ENCODE measurements around the gene BBS4. TPM values are rescaled to one million over a fixed set of nuclear protein-coding genes. Genes with fewer than 3 reads are reported as not detected.
A peak's percentile ranks its signal among the peaks of the same experiment; 100 is the strongest.

Gene BBS4
- total RNA-seq, 1 donor from 2014 or later, result 9.6 TPM

DNA sequence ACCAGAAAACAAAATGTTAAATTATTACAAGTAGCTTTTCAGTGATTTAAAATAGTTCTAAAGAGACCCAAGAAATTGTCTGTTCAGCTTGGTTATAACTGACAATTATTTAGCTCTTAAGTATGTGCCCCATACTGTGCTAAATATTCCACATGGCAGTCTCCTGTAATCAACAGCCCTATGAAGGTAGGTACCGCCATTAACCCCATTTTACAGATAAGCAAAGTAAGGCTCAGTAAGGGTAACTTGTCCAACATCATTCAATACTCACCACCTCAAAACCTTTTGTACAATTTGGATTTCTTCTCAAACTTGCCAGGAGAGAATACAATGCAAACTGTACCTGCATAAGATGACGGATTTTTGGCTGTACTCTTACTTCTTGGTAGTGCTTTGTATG lies 63.7 kb downstream of the BBS4 start:
- intact Hi-C loops (cut with micrococcal nuclease), result no loop called here
- no peak for DNase-seq
- ATAC-seq, result no peak

DNA sequence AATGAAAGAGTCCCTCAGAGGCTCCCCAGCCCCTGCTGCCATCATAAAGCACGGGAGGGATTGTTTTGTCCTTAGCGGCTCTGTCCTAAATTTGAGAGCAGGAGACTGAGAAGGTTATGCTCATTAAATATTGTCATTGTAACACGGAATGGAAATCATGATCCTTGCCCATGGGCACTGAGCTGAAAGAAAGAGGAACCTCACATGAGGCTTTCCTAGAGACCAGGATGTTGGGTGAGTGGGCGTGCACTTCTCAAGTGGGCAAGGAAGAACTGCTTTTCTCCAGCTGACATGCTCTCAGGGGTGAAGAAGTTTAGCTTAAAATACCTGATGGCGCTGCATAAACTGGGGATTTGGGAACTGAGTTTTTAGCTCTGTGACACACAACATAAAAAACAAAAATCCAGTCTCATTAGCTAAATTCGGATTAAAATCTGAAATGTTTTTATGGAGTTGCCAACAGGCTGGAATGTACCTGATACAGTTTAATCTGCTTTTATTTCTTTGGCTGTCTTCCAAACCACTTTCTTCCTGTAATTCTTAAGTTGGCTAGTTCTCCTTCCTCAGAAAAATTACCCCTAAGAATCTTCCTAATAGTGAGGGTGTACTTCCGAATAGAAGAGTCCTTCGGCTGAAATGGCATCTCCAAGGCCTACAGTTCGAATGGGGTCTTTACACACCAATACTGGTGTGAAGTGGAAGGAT lies 65.9 kb downstream of the BBS4 start:
- no peak for DNase-seq
- no peak for ATAC-seq
- intact Hi-C loops (cut with micrococcal nuclease), result no loop called here

DNA sequence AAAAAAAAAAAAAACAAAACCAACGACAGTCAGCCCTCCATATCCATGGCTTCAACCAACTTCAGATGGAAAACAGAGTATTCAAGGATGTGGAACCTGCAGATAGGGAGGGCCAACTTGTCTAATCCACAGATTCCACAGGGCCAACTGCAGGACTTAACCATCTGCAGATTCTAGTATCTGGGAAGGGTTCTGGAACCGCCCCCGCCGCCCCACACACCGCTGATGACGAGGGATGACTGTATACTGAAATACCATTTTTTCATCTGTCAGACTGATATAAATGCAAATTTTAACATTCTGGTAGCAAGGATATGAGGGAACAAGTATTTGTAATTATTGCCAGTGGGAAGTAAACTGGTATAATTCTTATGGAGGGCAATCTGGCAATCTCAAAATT lies 68.1 kb downstream of the BBS4 start:
- ATAC-seq (no peak), DNase-seq (no peak)
- intact Hi-C loops (cut with micrococcal nuclease), result no loop called here

DNA sequence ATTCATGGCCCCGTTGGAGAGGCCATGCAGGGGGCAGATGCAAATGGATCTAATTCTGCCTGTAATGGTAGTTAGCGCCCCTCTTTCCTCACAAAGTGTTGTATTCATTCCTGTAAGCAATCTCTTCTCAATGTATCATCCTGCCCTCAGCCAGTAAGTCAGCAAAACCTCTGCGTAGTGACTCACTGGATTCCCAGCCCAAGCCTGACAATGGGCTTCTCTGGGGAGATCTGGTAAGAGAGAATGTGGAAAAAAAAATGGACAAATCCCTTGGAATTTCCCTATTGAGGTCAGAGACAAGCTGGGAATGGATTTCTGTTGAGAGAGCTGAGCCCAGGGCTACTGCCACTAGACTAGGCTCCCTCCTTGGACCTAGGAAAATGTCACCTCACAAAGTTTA lies 72.2 kb downstream of the BBS4 start:
- no peak for DNase-seq
- intact Hi-C loops (cut with micrococcal nuclease), result no loop called here
- no peak for ATAC-seq

DNA sequence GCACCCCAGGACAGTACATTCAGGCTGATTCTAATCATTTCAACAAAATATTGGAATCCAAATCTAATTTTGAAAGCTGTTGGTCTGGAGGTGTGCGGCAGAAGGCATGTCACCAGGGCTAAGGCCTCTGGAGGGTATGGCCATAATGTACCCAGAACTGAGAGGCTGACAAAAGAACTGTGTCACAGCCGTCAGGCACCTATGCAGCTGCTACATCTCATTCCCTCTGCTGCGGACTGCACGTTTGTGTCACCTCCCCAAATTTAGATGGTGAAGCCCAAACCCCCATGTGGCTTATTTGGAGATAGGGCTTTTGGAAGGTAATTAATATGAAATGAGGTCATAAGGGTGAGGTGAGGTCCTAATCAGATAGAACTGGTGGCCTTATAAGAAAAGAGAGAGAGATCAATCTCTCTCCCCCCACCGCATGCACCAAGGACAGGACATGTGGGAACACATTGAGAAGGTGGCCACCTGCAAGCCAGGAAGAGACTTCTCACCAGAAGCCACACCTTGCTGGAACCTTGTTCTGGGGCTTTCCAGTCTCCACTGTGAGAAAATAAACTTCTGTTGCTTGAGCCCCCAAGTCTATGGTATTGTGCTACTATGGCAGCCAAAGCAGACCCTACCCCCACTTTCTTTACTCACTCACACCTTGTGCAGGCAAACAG lies 74.7 kb downstream of the BBS4 start:
- ATAC-seq, result no peak
- DNase-seq, result no peak

DNA sequence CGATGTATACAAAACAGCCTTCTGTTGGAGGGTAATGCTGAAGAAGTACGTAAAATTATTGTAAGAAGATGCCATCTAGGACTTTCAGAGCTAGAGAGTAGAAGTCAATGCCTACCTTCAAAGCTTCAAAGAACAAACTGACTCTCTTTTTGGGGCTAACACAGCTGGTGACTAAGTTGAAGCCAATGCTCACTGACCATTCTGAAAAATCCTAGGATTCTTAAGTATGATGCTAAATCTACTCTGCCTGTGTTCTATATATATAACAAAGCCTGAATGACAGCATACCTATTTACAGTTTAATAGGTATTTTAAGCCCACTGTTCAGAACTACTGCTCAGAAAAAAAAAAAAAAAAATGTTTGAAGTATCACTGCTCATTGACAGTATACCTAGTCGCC lies 78.6 kb downstream of the BBS4 start:
- intact Hi-C loops (cut with micrococcal nuclease), result no loop called here
- DNase-seq (no peak), ATAC-seq (no peak)

More for the DNA sequence above, 74.7 kb downstream of the BBS4 start:
- intact Hi-C loops (cut with micrococcal nuclease), result no loop called here

DNA sequence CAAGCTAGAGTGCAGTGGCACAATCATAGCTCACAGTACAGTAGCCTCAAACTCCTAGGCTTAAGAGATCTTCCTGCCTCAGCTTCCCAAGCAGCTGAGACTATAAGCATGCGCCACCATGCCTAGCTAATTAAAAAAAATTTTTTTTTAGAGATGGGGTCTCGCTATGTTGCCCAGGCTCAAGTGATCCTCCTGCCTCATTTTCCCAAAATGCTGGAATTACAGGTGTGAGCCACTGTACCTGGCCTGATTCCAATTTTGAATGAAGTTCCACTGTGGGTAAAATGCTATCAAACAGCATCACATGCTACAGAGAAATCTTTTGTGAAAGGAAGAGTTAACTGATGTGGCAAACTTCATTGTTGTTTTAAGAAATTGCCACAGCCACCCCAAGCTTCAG lies 80.0 kb downstream of the BBS4 start:
- intact Hi-C loops (cut with micrococcal nuclease), result no loop called here
- ATAC-seq (no peak), DNase-seq (no peak)

DNA sequence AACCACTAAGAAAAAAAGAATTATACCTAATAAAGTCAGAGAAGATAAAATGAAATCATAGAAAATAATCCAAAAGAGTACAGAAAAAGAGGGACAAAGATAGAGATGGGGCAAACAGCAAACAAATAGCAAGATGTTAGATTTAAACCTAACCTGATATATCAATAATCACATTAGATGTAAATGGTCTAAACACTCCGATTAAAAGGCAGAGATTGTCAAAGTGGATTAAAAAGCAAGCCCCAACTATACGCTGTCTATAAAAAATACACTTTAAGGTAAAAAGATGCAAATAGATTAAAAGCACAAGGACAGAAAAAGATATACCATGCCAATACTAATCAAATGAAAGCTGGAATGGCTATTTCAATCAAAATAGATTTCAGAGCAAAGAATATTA lies 80.8 kb downstream of the BBS4 start:
- intact Hi-C loops (cut with micrococcal nuclease), result no loop called here
- no peak for ATAC-seq
- DNase-seq, result no peak

DNA sequence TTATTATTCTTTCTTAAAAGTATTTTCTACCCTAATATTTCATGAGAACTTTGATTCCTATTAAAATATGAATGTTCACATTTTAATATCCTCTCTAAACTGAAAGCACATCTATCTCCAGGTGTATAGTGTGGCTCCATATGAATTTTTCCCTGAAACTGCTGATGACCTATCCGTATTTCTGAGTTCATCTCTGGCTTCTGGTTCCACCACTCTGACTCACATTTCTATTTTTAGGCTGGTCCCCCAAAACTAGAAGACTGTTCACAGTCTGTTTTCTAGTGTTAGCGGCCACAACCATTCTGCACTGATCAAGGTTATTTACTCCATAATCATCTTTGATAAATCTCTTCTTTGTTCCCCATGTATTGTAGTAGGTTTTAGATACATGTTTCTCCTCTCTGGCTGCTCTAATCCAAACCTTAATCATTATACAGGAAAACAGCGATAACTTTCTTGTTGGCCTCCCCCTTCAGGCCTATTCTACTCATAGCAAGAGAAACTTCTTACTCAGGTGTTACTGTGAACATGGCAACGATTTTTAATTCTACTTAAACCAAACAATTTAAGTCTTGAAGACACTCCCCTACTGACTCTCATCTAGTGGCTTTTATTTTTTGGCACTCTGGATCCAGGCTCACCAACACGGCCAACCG lies 84.8 kb downstream of the BBS4 start:
- no peak for DNase-seq
- ATAC-seq, result no peak
- intact Hi-C loops (cut with micrococcal nuclease), result no loop called here

DNA sequence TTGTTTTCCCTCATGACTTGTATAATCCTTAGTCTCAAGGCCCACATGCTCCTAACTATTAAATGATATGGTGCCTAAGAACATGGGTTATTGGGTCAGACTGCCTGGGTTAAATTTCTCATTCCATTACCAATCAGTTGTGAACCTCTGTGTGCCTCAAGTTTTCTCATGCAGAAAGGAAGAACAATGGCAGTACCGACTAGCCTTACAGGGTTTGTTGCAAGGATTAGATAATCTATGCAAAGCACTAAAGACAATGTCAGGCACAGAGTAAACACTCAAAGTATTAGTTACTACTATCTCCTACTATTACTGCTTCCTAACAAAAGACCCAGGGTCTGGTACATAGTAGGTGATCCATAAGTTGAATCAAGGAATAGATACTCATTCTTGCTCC lies 85.3 kb downstream of the BBS4 start:
- intact Hi-C loops (cut with micrococcal nuclease), result no loop called here
- no peak for ATAC-seq
- no peak for DNase-seq

DNA sequence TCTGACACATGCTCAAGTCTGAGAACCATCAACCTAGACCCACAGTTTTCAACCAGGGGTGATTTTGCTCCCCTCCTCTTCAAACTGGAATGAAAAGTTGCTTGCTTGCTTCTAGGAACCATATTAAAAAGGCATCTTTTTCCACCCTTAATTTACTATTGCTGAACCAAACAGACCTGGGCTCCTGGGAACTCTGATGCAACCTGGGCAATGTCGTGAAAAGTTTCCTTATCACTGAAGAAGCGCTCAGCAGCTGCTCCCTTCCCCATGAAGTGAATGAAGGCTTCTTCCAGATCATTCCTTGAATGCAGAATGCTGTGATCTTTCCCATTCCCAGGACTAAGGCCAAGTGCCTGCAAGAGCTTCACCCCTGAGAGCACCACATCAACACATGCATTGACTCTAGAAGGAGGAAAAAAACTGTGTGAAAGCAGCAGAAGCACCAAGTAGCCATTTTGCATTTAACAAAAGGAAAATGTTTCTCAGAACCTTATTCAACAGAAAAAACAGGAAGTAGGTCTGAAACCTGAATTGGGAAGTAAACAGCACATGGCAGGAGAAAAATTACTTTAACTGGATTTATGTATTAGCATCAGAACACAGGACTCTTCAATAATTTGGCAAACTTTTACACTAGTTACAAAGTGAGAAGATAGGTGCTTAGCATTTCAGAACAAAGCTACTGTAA lies 88.8 kb downstream of the BBS4 start:
- no peak for ATAC-seq
- DNase-seq, result no peak
- intact Hi-C loops (cut with micrococcal nuclease), result no loop called here

DNA sequence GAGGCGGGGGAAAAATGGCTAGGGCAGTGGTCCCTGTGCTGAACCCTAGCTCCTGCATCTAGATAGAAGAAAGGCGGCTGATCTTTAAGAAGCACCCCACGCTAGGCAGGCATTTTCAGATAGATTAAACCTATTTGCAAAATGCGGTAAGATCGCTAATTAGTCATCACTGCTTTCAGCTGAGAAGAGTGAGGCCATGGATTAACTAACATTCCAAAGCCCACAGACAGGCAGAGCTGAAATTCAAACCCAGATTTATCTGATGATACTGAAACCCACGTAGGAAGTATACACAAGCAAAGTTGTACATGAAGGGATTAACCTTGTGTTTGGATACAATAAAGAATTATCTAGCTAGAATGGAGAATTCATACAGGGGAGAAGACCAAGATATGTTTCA lies 92.8 kb downstream of the BBS4 start:
- no peak for DNase-seq
- ATAC-seq, result no peak
- intact Hi-C loops (cut with micrococcal nuclease), result no loop called here

DNA sequence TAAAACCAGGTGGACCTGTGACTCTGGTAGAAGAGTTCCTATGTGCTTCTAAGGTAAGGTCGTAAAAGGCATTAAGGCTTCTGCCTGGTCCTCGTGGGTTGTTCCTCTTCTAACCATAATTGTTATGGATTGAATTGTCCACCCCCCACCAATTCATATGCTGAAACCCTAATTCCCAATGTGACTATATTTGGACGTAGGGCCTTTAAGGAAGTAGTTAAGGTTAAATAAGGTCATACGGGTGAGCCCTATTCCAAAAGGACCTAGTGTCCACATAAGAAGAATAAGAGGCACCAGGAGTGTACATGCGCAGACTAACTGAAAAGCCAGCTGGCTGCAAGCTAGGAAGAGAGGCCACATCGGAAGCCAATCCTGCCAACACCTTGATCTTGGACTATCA lies 95.6 kb downstream of the BBS4 start:
- DNase-seq (no peak), ATAC-seq (no peak)
- intact Hi-C loops (cut with micrococcal nuclease), result no loop called here

DNA sequence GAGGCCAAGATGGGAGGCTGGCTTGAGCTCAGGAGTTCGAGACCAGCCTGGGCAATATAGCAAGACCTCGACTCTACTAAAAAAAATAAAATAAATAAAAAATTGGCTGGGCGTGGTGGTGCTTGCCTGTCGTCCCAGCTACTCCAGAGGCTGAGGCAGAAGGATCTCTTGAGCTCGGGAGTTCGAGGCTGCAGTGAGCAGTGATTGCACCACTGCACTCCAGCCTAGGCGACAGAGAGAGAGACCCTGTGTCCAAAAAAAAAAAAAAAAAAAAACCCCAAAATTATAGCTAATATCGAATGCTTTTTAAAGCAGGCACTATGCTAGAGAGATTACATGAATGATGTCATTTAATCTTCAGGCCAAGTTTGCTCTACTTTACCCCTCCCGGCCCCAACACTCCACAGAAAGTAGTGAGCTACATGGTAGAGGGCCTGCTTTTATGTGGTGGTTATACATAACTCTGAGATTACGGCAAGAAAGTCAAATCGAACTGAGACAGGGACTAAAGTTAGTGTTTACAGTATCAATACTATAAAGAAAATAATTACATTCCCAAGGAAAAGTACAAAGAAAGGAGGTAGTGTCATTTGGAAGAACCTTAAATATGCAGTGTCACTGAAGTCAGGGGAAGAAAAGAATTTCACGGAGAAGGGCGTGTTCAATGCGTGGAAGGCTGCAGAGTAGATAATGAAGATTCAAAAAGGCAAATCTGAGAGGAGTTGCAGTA lies 96.4 kb downstream of the BBS4 start:
- DNase-seq, result no peak
- ATAC-seq, result no peak
- intact Hi-C loops (cut with micrococcal nuclease), result no loop called here

DNA sequence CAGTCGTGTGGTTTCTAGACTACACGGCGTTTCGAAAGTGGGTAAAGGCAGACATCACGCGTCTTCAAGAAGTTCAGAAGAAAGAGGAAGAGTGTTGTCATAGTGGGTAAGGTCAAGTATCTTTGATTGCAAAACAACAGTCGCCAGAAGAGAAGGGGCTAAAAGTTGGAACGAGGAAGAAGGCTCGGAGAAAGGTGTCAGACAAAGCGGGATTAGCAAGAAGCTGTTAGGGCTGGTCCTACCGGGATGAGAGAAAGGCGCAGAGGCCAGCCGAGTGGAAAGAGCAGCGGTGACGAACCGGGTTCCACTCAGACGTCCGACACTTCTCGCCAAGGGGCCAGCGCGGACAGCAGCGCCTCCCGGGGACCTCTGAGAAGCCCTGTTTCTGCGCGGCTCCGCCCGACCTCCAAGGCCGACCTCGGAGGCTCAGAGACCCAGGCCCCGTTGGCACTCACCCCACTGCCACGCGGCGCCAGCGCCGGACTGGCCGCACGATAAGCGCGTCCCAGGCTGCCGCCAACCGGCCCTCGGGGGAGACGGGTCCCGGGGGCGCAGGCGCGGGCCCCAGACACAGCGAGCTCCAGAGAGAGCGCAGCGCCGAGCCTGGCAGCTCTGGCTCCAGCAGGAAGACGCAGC lies 97.1 kb downstream of the BBS4 start:
- ATAC-seq (peak; percentile 37), DNase-seq (no peak)
- intact Hi-C loops (cut with micrococcal nuclease), result no loop called here

DNA sequence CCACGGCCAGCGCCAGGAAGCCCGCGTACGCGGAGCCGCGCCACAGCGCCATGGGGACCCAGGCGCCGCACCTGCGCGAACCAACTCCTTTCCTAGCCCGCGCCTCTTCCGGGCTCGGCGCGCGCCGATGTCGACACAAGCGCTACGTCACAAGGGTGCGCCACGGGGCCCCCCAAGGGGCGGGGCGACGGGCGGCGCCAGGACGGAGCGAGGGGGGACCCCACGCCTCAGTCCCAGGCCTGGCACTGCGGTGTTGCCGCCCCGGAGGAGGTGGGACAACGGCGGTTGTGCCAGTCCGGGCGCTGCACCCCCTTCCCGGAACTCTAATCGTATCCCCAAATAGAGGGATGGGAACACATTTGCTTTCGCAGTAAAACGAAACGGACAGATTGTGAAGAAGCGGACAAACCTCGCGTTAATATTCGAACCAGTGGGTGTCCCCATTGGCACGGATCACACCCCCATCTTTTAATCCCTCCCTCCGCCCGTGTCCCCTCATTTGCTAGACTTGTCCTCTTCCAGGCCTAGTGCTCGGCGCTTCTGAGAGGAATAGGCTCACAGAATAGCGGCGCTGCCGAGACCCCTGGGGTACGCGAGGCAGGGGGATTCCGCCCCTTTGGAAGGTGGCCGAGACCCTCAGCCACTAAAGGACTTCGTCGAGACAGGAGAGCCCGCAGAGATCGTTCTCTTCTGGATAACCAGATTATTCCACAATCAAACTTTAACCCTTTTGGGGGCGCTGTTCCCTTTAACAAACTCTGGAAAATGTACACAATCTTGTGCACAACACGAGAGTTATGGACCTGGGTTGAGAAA lies 97.8 kb downstream of the BBS4 start, which contains the start of gene ADPGK:
Gene ADPGK (minus strand): TSS at position 119 of the 816 bp plus-strand sequence. CDS start 67 bp downstream, at position 52.
- ATAC-seq (peak; percentile 98), DNase-seq (peak; percentile 96)
- intact Hi-C loops (cut with micrococcal nuclease), result no loop called here

DNA sequence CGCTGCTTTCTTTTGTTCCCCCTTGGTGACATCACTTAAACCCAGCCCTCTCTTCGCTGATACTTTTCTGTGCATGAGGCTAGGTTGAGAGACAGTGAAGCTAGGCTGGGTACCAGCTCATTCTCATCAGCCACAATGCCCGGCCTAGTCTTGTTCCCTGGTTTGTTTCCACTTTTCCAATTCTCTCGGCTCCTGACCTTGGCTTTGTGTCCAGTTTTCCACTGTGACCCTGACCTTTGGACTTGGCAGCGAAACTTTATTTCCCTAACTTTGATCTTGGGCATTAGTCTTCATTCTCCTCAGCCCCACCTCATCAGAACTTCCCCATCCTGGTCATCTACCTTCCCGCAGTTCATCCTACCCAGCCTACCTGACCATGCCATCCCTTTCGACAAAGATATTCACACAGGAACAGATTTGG lies 98.5 kb downstream of the BBS4 start:
- ATAC-seq (no peak), DNase-seq (no peak)
- intact Hi-C loops (cut with micrococcal nuclease), result no loop called here

DNA sequence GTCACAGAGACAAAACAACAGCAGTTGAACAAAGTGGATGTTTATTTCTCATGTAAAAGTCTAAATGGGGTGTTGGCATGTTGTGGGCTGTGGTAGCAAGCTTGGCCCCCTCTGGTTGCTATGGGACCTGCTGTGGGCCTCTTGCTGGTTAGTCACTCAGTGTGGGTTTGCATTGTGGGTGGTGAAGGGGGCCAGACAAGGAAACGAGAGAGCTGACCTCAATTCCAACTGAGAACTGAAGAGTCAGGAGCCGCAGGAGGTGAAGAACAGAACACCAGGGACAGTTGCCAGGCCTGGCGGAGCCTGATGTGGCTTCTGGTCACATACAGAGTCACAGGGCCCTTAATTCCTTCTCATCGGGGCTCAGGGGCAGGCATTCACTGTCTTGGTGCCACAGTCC lies 99.4 kb downstream of the BBS4 start:
- DNase-seq, result no peak
- ATAC-seq, result no peak
- intact Hi-C loops (cut with micrococcal nuclease), result no loop called here
